Measurements from ENCODE around the gene CELF2. TPM values are rescaled to one million over a fixed set of nuclear protein-coding genes. Genes with fewer than 3 reads are reported as not detected.

Gene CELF2
- total and polyA plus RNA-seq, 2 experiments from 2014 or later: 16.6 to 26.9 TPM

- no peak overlapping the region for H3K27ac ChIP-seq
- TF ChIP-seq EZH2 (IDR thresholded peaks at IDR 0.05; ENCODE audit: borderline replicate concordance): no peak
- no peak for TF ChIP-seq CTCF (IDR thresholded peaks at IDR 0.05; ENCODE audit: poor library complexity)
- no peak for TF ChIP-seq EZH2phosphoT487 (IDR thresholded peaks at IDR 0.05; ENCODE audit: low read depth, severe bottlenecking, unreplicated experiment)
- WGBS (ENCODE audit: low lambda C conversion rate, missing lambda C conversion rate): 90% methylated on average over 3 of the region's 3 CpGs
These were observed 201.8 kb downstream of the CELF2 start for GRCh38 chr10:11219431-11219830.

GRCh38 chr10:11223081-11223480 lies 205.4 kb downstream of the CELF2 start:
- no peak for TF ChIP-seq EZH2phosphoT487 (IDR thresholded peaks at IDR 0.05; ENCODE audit: low read depth, severe bottlenecking, unreplicated experiment)
- H3K27me3 ChIP-seq: no peaks in the 10 kb centered on the region
- DNase-seq (ENCODE audit: low spot score): no peak

More at GRCh38 chr10:11219431-11219830, 201.8 kb downstream of the CELF2 start:
- H3K4me3 ChIP-seq: no peak overlapping the region
- no peaks in the 10 kb centered on the region for H3K9me3 ChIP-seq (ENCODE audit: low read depth)
- no peaks in the 10 kb centered on the region for H3K27me3 ChIP-seq
- no peaks in the 10 kb centered on the region for H3K4me1 ChIP-seq (ENCODE audit: insufficient read depth)
- H3K9me2 ChIP-seq (replicated peaks; ENCODE audit: insufficient read depth): no peaks in the 10 kb centered on the region
- no peaks in the 10 kb centered on the region for H3K79me2 ChIP-seq
- H4K20me1 ChIP-seq (ENCODE audit: insufficient read depth, poor library complexity, severe bottlenecking): no peaks in the 10 kb centered on the region
- no peak overlapping the region for H2AFZ ChIP-seq
- H3K4me2 ChIP-seq: no peak overlapping the region
- DNase-seq (ENCODE audit: low spot score): no peak
- no peaks in the 10 kb centered on the region for H3K36me3 ChIP-seq (replicated peaks; ENCODE audit: insufficient read depth, low read depth)

GRCh38 chr10:11223507-11224140 lies 206.0 kb downstream of the CELF2 start:
- Histone ChIP-seq H3K9me3 (ENCODE audit: low read depth) (no peaks in the 10 kb centered on the region), H3K79me2 (no peaks in the 10 kb centered on the region), H3K4me2 (no peak overlapping the region), H2AFZ (no peak overlapping the region), H4K20me1 (ENCODE audit: insufficient read depth, poor library complexity, severe bottlenecking) (no peaks in the 10 kb centered on the region), H3K36me3 (replicated peaks; ENCODE audit: insufficient read depth, low read depth) (no peaks in the 10 kb centered on the region), H3K27ac (no peak overlapping the region), H3K4me1 (ENCODE audit: insufficient read depth) (no peaks in the 10 kb centered on the region), H3K9me2 (replicated peaks; ENCODE audit: insufficient read depth) (no peaks in the 10 kb centered on the region), H3K27me3 (no peaks in the 10 kb centered on the region), H3K4me3 (no peak overlapping the region)
- DNase-seq (ENCODE audit: low spot score): no peak
- WGBS (ENCODE audit: low lambda C conversion rate, missing lambda C conversion rate): 85% methylated on average over 9 of the region's 9 CpGs
- no peak for TF ChIP-seq CTCF (IDR thresholded peaks at IDR 0.05; ENCODE audit: poor library complexity)
- TF ChIP-seq EZH2phosphoT487 (IDR thresholded peaks at IDR 0.05; ENCODE audit: low read depth, severe bottlenecking, unreplicated experiment): no peak

More at GRCh38 chr10:11223081-11223480, 205.4 kb downstream of the CELF2 start:
- no peaks in the 10 kb centered on the region for H4K20me1 ChIP-seq (ENCODE audit: insufficient read depth, poor library complexity, severe bottlenecking)
- no peak overlapping the region for H3K4me3 ChIP-seq
- H2AFZ ChIP-seq: no peak overlapping the region
- no peaks in the 10 kb centered on the region for H3K36me3 ChIP-seq (replicated peaks; ENCODE audit: insufficient read depth, low read depth)
- no peaks in the 10 kb centered on the region for H3K9me2 ChIP-seq (replicated peaks; ENCODE audit: insufficient read depth)
- WGBS (ENCODE audit: low lambda C conversion rate, missing lambda C conversion rate): 89% methylated on average over 9 of the region's 9 CpGs
- no peaks in the 10 kb centered on the region for H3K9me3 ChIP-seq (ENCODE audit: low read depth)
- H3K4me2 ChIP-seq: no peak overlapping the region
- H3K27ac ChIP-seq: no peak overlapping the region
- no peaks in the 10 kb centered on the region for H3K4me1 ChIP-seq (ENCODE audit: insufficient read depth)
- H3K79me2 ChIP-seq: no peaks in the 10 kb centered on the region

- Histone ChIP-seq H3K9me2 (replicated peaks; ENCODE audit: insufficient read depth) (no peaks in the 10 kb centered on the region), H3K4me3 (no peak overlapping the region), H2AFZ (no peak overlapping the region), H4K20me1 (ENCODE audit: insufficient read depth, poor library complexity, severe bottlenecking) (no peaks in the 10 kb centered on the region), H3K27ac (no peak overlapping the region), H3K79me2 (no peaks in the 10 kb centered on the region), H3K36me3 (replicated peaks; ENCODE audit: insufficient read depth, low read depth) (no peaks in the 10 kb centered on the region), H3K4me2 (no peak overlapping the region), H3K9me3 (ENCODE audit: low read depth) (no peaks in the 10 kb centered on the region), H3K4me1 (ENCODE audit: insufficient read depth) (no peaks in the 10 kb centered on the region), H3K27me3 (no peaks in the 10 kb centered on the region)
- 100% methylated on average over 5 of the region's 5 CpGs for WGBS (ENCODE audit: low lambda C conversion rate, missing lambda C conversion rate)
- no peak for DNase-seq (ENCODE audit: low spot score)
- TF ChIP-seq CTCF (IDR thresholded peaks at IDR 0.05; ENCODE audit: poor library complexity) (no peak), EZH2phosphoT487 (IDR thresholded peaks at IDR 0.05; ENCODE audit: low read depth, severe bottlenecking, unreplicated experiment) (no peak), EZH2 (IDR thresholded peaks at IDR 0.05; ENCODE audit: borderline replicate concordance) (no peak)
These were observed 206.6 kb downstream of the CELF2 start for GRCh38 chr10:11224321-11224720.

All from hepatocyte (in vitro differentiated cells).